Endodermal cell (in vitro differentiated cells): ENCODE data around the gene BPIFB4. TPM values are rescaled to one million over a fixed set of nuclear protein-coding genes. Genes with fewer than 3 reads are reported as not detected.
A peak's percentile ranks its signal among the peaks of the same experiment; 100 is the strongest.

Experiments used
- DNase-seq: peaks from one replicate; pipeline ENCODE4 v3.0.0-alpha.2; 2017
- H3K27ac ChIP-seq: 2 replicates; pipeline ENCODE4 v1.5.1; 2013; ENCODE audit warnings: mild to moderate bottlenecking, low read depth, low read length, moderate library complexity
- H3K27me3 ChIP-seq: 2 replicates; pipeline ENCODE4 v1.6.1; 2013; ENCODE audit warnings: mild to moderate bottlenecking, low read length, moderate library complexity; ENCODE audit not compliant: insufficient read depth, control insufficient read depth, poor library complexity, severe bottlenecking
- H3K36me3 ChIP-seq: 2 replicates; pipeline ENCODE4 v1.7.0; 2013; ENCODE audit warnings: mild to moderate bottlenecking, low read length, moderate library complexity; ENCODE audit not compliant: control insufficient read depth, insufficient read depth
- H3K4me1 ChIP-seq: one replicate; pipeline ENCODE4 v1.7.0; 2013; ENCODE audit warnings: low read length; ENCODE audit not compliant: control insufficient read depth, insufficient read depth
- H3K4me3 ChIP-seq: 2 replicates; pipeline ENCODE4 v1.5.1; 2013; ENCODE audit warnings: mild to moderate bottlenecking, low read length, moderate library complexity
- H3K9ac ChIP-seq: 2 replicates; pipeline ENCODE4 v1.6.1; 2013; ENCODE audit warnings: mild to moderate bottlenecking, low read length, moderate library complexity; ENCODE audit not compliant: poor library complexity, severe bottlenecking; ENCODE audit errors: extremely low read depth
- H3K9me3 ChIP-seq: 2 replicates; pipeline ENCODE4 v1.6.1; 2013; ENCODE audit warnings: mild to moderate bottlenecking, low read length, moderate library complexity; ENCODE audit not compliant: control insufficient read depth
- H3K27ac Mint-ChIP-seq: 2 replicates; pipeline ENCODE4 v1.8.0; 2020; ENCODE audit warnings: mixed read lengths
- H3K27me3 Mint-ChIP-seq: 2 replicates; pipeline ENCODE4 v1.8.0; 2021; ENCODE audit warnings: mild to moderate bottlenecking, mixed read lengths; ENCODE audit not compliant: insufficient read depth
- H3K36me3 Mint-ChIP-seq: 2 replicates; pipeline ENCODE4 v1.8.0; 2020; ENCODE audit warnings: low read depth, mixed read lengths
- H3K4me1 Mint-ChIP-seq: 2 replicates; pipeline ENCODE4 v1.8.0; 2020; ENCODE audit warnings: mixed read lengths
- H3K4me3 Mint-ChIP-seq: 2 replicates; pipeline ENCODE4 v1.8.0; 2020; ENCODE audit warnings: mild to moderate bottlenecking, moderate library complexity, mixed read lengths
- H3K9me3 Mint-ChIP-seq: 2 replicates; pipeline ENCODE4 v1.8.0; 2020; ENCODE audit warnings: mild to moderate bottlenecking, mixed read lengths
- WGBS, 2 experiments: methylation state at CpG; one replicate each; pipeline versions ENCODE4 v1.1.5 to v1.1.7; 2013; ENCODE audit warnings: missing lambda C conversion rate in 2 of 2, mixed read lengths in 1 of 2; ENCODE audit not compliant: insufficient coverage in 1 of 2, insufficient read length in 1 of 2; 5-methylcytosine and 5-hydroxymethylcytosine counted together
- total RNA-seq, 2 donors: library from RNA; stranded (reverse); fragmentation: NEBNext Ultra II Directional in 1 of 2; extraction: Animal tissue kit (Norgen Biotek cat#: 25700) in 1 of 2; gene quantifications; 2 replicates in 1 of 2; 3 replicates in 1 of 2; pipeline ENCODE4 v1.2.1, GENCODE V29; 2021
- TF ChIP-seq, protein P1 (sequence below): fragments of 200-600 bp; sonication (generic); conservative IDR thresholded peaks from 2 replicates; pipeline ENCODE4 v1.5.0; 2021; ENCODE audit warnings: antibody characterized with exemption, mild to moderate bottlenecking

BPIFB4 gene
- total RNA-seq, 2 donors from 2014 or later: 0.22 TPM; not detected in 1

DNA sequence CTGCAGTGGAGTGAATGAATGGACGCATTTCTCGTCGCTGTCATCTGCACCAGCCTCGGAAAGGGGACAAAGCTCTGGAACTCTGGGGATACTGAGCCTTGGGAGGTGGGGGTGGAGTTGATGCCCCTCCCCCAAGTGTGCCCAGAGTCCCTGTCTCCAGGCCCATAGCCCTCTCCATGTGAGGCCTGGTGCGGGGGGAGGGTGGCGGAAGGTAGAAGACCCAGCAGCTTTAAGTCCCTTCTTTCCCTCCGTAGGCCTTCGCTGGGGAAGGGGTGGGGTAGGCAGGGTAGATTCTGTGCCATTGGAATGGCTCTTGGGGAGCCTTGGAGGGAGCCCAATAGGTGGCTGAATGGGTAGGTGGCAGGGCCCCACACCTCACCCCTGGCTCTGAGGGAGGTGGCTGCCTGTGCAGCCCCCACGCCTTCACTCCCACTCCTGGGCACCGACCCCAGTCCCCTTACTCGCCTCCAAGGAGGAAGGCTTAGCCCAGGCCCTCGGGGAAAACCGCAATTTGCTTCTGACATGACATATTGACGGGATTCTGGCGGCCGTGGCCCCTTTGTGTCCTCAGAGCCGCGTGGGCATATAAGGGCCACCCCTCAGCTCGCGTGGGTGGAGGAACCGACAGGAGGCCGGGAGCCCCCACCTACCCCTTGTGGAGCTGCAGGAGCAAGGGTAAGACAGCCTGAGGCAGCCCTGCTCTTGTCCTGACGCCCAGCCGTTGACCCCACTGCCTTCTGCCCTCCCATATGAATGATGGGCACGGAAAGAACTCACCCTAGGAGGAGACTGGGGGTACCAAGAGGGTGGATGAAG lies 25.9 kb upstream of the BPIFB4 start, which contains the start of gene BPIFB3:
TSS of gene BPIFB3 (plus strand) at position 613 of the 816 bp plus-strand sequence. CDS start 1,533 bp downstream, outside the sequence.
- H3K9ac ChIP-seq: no peak within 1 kb of the TSS
- H3K4me1 ChIP-seq: no peaks in the 10 kb centered on the region
- Mint-ChIP-seq H3K36me3 (no peaks in the 10 kb centered on the region), H3K4me1 (peaks cover 30% of the 10 kb centered on the region), H3K9me3 (no peaks in the 10 kb centered on the region), H3K27ac (no peak within 1 kb of the TSS), H3K27me3 (no peaks in the 10 kb centered on the region), H3K4me3 (no peak within 1 kb of the TSS)
- TF ChIP-seq, protein P1, sequence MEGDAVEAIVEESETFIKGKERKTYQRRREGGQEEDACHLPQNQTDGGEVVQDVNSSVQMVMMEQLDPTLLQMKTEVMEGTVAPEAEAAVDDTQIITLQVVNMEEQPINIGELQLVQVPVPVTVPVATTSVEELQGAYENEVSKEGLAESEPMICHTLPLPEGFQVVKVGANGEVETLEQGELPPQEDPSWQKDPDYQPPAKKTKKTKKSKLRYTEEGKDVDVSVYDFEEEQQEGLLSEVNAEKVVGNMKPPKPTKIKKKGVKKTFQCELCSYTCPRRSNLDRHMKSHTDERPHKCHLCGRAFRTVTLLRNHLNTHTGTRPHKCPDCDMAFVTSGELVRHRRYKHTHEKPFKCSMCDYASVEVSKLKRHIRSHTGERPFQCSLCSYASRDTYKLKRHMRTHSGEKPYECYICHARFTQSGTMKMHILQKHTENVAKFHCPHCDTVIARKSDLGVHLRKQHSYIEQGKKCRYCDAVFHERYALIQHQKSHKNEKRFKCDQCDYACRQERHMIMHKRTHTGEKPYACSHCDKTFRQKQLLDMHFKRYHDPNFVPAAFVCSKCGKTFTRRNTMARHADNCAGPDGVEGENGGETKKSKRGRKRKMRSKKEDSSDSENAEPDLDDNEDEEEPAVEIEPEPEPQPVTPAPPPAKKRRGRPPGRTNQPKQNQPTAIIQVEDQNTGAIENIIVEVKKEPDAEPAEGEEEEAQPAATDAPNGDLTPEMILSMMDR: no peak
- no peak within 1 kb of the TSS for H3K4me3 ChIP-seq
- H3K36me3 ChIP-seq: no peaks in the 10 kb centered on the region
- no peaks in the 10 kb centered on the region for H3K27me3 ChIP-seq
- DNase-seq: peak; percentile 57
- H3K27ac ChIP-seq: no peak within 1 kb of the TSS
- WGBS, 2 experiments: 87 to 88% methylated on average over 12 to 25 of the region's 25 CpGs
- H3K9me3 ChIP-seq: no peaks in the 10 kb centered on the region

DNA sequence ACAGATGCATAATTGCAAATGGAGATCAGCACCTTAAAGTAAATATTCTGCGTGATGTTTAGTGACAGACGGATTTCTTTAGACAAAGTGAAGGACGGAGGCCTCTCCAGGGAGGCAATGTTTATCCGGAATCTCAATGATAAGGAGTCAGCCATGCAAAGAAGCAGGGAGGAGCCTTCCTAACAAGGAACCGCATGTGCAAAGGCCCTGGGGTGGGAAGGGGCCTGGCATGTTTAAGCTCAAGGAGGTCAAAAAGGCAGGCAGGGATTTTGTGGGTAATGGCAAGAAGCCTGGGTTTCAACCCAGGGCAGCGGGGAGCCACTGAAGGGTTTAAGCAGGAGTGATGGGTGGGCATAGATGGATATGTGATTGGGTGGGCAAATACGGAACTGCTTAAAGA lies 25.1 kb upstream of the BPIFB4 start:
- H3K27ac Mint-ChIP-seq: no peak overlapping the region
- Histone ChIP-seq H3K9ac (no peak overlapping the region), H3K36me3 (no peaks in the 10 kb centered on the region), H3K27me3 (no peaks in the 10 kb centered on the region), H3K4me1 (no peaks in the 10 kb centered on the region), H3K9me3 (no peaks in the 10 kb centered on the region), H3K4me3 (no peak overlapping the region), H3K27ac (no peak overlapping the region)
- TF ChIP-seq, protein P1: no peak
- no peak for DNase-seq
- no peaks in the 10 kb centered on the region for H3K36me3 Mint-ChIP-seq
- no peaks in the 10 kb centered on the region for H3K27me3 Mint-ChIP-seq
- WGBS, 2 experiments: 94 to 100% methylated on average over 4 to 6 of the region's 7 CpGs
- peaks cover 30% of the 10 kb centered on the region for H3K4me1 Mint-ChIP-seq
- H3K9me3 Mint-ChIP-seq: no peaks in the 10 kb centered on the region
- H3K4me3 Mint-ChIP-seq: no peak overlapping the region

DNA sequence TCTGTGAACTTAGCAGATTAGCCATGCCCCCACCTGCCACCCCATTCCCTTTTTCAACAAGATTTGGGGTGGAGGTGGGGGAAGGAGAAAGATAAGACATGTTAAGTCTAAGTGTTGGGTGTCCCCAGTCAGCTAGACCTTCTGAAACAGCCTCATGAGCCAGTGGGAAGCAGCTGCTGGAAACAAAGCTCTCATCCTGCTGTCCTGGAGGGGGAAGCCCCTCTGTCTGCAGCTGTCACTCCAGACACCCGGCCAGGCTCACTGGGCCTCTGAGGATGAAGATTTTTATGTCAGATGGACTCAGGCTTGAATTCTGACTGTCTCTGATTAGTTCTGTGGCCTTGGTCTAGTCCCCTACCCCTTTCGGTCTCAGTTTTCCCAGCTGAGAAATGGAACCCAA lies 24.7 kb upstream of the BPIFB4 start:
- Mint-ChIP-seq H3K36me3 (no peaks in the 10 kb centered on the region), H3K4me1 (peaks cover 30% of the 10 kb centered on the region), H3K27me3 (no peaks in the 10 kb centered on the region), H3K9me3 (no peaks in the 10 kb centered on the region), H3K4me3 (no peak overlapping the region), H3K27ac (no peak overlapping the region)
- no peaks in the 10 kb centered on the region for H3K27me3 ChIP-seq
- 99% methylated on average over 2 of the region's 2 CpGs; no CpG with 5 or more reads in 1 of the 2 experiments for WGBS, 2 experiments
- no peaks in the 10 kb centered on the region for H3K9me3 ChIP-seq
- no peak overlapping the region for H3K9ac ChIP-seq
- H3K27ac ChIP-seq: no peak overlapping the region
- TF ChIP-seq, protein P1: no peak
- no peaks in the 10 kb centered on the region for H3K4me1 ChIP-seq
- no peak overlapping the region for H3K4me3 ChIP-seq
- DNase-seq: no peak
- H3K36me3 ChIP-seq: no peaks in the 10 kb centered on the region
